Measurements from ENCODE around the gene CCDC73.

CCDC73 gene

GRCh38 chr11:32569313-32569881 is 225.1 kb downstream of the CCDC73 start:
- H3K27me3 Mint-ChIP-seq: peaks cover 46% of the 10 kb centered on the region
- H3K27ac Mint-ChIP-seq: no peak overlapping the region
- ATAC-seq: no peak
- H3K9me3 Mint-ChIP-seq: no peaks in the 10 kb centered on the region
- no peak overlapping the region for H3K4me3 Mint-ChIP-seq
- H3K36me3 Mint-ChIP-seq: no peaks in the 10 kb centered on the region
- peaks cover 5% of the 10 kb centered on the region for H3K4me1 Mint-ChIP-seq

DNA sequence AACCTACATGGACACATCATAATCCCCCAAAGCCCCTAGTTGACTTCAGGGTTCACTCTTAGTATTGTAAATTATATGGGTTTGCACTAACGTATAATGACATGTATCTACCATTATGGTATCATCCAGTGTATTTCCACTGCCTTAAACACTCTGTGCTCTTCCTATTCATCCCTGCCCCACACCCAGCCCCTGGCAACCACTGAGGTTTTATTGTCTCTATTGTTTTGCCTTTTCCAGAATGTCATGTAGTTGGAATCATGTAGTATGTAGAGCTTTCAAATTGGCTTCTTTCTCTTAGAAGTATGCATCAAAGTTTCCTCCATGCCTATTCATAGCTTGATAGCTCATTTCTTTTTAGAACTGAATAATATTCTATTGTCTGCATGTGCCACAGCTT is 227.3 kb downstream of the CCDC73 start:
- H3K36me3 Mint-ChIP-seq: no peaks in the 10 kb centered on the region
- no peak for ATAC-seq
- peaks cover 5% of the 10 kb centered on the region for H3K4me1 Mint-ChIP-seq
- H3K9me3 Mint-ChIP-seq: no peaks in the 10 kb centered on the region
- peaks cover 35% of the 10 kb centered on the region for H3K27me3 Mint-ChIP-seq
- H3K4me3 Mint-ChIP-seq: no peak overlapping the region
- no peak overlapping the region for H3K27ac Mint-ChIP-seq

GRCh38 chr11:32566517-32566916 is 227.9 kb downstream of the CCDC73 start:
- H3K27ac Mint-ChIP-seq: no peak overlapping the region
- H3K4me3 Mint-ChIP-seq: no peak overlapping the region
- no peaks in the 10 kb centered on the region for H3K36me3 Mint-ChIP-seq
- H3K27me3 Mint-ChIP-seq: peaks cover 29% of the 10 kb centered on the region
- no peak for ATAC-seq
- H3K4me1 Mint-ChIP-seq: peaks cover 5% of the 10 kb centered on the region
- H3K9me3 Mint-ChIP-seq: no peaks in the 10 kb centered on the region

- Mint-ChIP-seq H3K27me3 (no peaks in the 10 kb centered on the region), H3K9me3 (no peaks in the 10 kb centered on the region), H3K36me3 (no peaks in the 10 kb centered on the region), H3K4me3 (no peak overlapping the region), H3K4me1 (peaks cover 5% of the 10 kb centered on the region), H3K27ac (no peak overlapping the region)
- ATAC-seq: no peak
These were observed 230.9 kb downstream of the CCDC73 start for GRCh38 chr11:32563600-32563959.

- Mint-ChIP-seq H3K36me3 (no peaks in the 10 kb centered on the region), H3K27me3 (no peaks in the 10 kb centered on the region), H3K27ac (no peak overlapping the region), H3K4me1 (peaks cover 5% of the 10 kb centered on the region), H3K9me3 (no peaks in the 10 kb centered on the region), H3K4me3 (no peak overlapping the region)
- no peak for ATAC-seq
These were observed 231.4 kb downstream of the CCDC73 start for GRCh38 chr11:32562839-32563599.

DNA sequence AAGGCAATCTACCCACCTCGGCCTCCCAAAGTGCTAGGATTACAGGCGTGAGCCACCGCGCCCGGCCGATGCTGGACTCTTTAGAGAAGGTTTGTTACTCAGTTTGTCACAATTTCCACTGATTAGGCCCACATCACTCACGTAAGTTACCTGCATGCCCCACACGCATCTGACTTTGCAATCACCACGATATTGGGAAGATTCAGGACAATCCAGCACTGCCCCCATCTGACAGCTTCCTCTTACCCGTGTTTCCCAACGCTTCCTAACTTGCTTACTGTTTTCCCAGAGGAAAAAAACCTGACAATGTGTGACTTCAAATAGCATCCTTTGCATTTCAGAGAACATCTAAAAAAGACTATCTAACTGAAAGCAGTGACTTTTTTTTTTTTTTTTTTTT is 232.6 kb downstream of the CCDC73 start:
- no peaks in the 10 kb centered on the region for H3K36me3 Mint-ChIP-seq
- H3K27ac Mint-ChIP-seq: no peak overlapping the region
- H3K27me3 Mint-ChIP-seq: no peaks in the 10 kb centered on the region
- H3K4me1 Mint-ChIP-seq: peaks cover under 1% of the 10 kb centered on the region
- H3K4me3 Mint-ChIP-seq: no peak overlapping the region
- H3K9me3 Mint-ChIP-seq: no peaks in the 10 kb centered on the region
- ATAC-seq: no peak

- no peak overlapping the region for H3K27ac Mint-ChIP-seq
- no peak for ATAC-seq
- H3K4me3 Mint-ChIP-seq: no peak overlapping the region
- H3K4me1 Mint-ChIP-seq: no peaks in the 10 kb centered on the region
- H3K9me3 Mint-ChIP-seq: peaks cover 3% of the 10 kb centered on the region
- no peaks in the 10 kb centered on the region for H3K27me3 Mint-ChIP-seq
- H3K36me3 Mint-ChIP-seq: no peaks in the 10 kb centered on the region
These were observed 238.6 kb downstream of the CCDC73 start for GRCh38 chr11:32555895-32556294.

DNA sequence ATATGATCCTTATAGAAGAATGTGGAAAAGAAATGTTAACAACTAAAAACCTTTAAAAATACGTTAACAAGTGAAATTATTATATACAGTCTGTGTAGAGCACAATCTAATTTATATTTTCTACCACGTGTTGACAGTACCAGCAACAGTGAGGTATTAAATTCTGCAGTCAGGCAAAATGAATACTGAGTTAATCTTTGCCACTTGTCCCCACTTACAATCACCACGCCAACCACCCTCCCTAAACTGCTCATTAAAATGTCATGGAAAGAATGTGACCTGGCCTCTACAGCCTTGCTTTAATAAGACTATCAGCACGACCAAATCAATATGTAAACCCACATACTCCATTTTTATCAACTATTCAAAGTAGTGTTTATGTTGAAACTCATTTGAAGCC is 239.4 kb downstream of the CCDC73 start:
- peaks cover 3% of the 10 kb centered on the region for H3K9me3 Mint-ChIP-seq
- no peaks in the 10 kb centered on the region for H3K4me1 Mint-ChIP-seq
- no peak overlapping the region for H3K4me3 Mint-ChIP-seq
- no peaks in the 10 kb centered on the region for H3K27me3 Mint-ChIP-seq
- H3K27ac Mint-ChIP-seq: no peak overlapping the region
- no peaks in the 10 kb centered on the region for H3K36me3 Mint-ChIP-seq
- no peak for ATAC-seq

All from stimulated activated memory B cell treated with anti-CD40 and anti-IgM and Interleukin-4, amounts not matched to agents 10 μg/mL and 1 μg/mL and 100 μg/mL, for 72 hours (primary cell).